OCI-M1 (cell line): ENCODE data around the gene ZBTB5.
A peak's percentile ranks its signal among the peaks of the same experiment; 100 is the strongest.
"Not testable (repeated sequence)": the region's sequence is repeated elsewhere in the genome, so short reads cannot be mapped to it uniquely, and the experiment has no call there.

Experiments
- DNase-seq: peaks from one replicate; lab custom pipeline; 2025; lab: John Stamatoyannopoulos, UW

Gene ZBTB5

DNA sequence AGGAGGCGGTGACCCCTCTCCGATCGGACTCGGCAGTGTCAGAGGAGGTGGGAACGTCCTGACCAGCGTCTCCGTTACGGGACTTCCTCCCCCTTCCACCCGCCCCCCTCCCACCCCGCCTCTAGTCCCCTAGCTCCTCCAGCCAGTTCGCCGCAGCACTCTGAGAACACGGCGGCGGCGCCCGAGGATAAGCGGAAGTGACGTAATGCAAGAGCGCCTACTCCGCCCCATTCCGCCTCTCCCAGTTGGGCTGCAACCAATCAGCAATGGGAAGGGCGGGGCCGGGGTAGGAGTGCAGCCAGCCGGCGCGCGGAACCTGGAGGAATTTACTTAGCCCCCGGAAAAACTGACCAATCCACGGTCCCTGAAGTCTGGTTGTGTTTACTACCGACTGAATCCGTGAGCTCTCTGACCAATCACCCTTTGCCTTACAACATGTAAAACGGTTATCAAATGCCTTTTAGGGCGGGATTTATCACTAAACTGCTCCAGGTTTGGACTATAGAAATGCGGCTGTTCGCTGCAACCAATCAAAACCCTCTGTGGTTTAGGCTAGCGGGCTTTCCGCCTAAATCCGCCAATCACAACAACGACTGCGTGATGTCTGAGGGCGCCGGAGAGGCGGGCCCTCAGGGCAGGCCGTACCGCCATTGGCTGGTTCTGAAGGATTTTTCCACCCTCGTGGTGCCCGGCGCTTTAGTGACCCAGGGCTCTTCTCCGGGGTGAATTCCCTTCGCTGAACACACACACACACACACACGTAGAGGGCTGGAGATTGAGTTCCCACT is at the start of gene ZBTB5:
TSS of gene ZBTB5 (minus strand) at position 202 of the 788 bp plus-strand sequence. CDS start 22,899 bp downstream, outside the sequence.
- DNase-seq, result peak; percentile 100

DNA sequence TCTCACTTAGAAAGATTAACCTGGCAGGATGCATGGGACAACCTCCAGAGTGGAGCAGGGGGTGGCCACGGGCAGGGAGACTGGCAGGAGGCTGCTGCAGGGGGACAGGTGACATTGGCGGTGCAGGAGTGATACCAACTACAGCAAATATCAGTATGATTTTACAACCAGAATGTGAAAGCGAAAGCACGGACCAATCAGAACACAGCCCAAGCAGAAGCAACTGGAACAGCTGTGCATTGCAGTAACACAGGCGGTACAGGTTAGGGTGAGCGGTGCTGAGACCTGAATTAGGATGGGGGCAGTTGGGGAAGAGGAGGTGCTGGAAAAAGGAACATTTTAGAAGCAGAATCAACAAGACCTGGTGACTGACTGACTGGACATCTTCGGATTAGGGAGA is 49.7 kb upstream of the ZBTB5 start:
- no peak for DNase-seq

- DNase-seq, result not testable (repeated sequence)
Observed at GRCh38 chr9:37514415-37514814, 49.2 kb upstream of the ZBTB5 start.

DNA sequence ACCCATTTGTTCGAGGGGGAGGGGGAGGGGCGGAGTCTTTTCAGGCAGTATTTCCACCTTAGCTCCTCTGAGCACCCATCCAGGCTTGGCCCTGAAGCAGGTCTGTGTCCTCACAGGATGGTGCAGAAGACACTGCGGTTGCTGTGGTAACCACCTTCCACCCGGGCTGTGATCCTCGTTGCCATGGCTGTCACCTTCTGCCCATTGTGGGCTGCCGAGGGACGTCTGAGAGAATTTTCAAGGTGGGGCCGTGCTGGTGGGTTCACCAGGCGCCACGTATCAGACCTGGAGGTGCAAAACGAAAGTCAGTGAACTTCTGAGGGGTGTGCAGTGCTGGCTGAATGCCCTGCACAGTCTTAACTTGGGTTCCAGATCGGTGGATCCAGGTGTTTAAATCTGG is 47.2 kb upstream of the ZBTB5 start:
- no peak for DNase-seq

DNA sequence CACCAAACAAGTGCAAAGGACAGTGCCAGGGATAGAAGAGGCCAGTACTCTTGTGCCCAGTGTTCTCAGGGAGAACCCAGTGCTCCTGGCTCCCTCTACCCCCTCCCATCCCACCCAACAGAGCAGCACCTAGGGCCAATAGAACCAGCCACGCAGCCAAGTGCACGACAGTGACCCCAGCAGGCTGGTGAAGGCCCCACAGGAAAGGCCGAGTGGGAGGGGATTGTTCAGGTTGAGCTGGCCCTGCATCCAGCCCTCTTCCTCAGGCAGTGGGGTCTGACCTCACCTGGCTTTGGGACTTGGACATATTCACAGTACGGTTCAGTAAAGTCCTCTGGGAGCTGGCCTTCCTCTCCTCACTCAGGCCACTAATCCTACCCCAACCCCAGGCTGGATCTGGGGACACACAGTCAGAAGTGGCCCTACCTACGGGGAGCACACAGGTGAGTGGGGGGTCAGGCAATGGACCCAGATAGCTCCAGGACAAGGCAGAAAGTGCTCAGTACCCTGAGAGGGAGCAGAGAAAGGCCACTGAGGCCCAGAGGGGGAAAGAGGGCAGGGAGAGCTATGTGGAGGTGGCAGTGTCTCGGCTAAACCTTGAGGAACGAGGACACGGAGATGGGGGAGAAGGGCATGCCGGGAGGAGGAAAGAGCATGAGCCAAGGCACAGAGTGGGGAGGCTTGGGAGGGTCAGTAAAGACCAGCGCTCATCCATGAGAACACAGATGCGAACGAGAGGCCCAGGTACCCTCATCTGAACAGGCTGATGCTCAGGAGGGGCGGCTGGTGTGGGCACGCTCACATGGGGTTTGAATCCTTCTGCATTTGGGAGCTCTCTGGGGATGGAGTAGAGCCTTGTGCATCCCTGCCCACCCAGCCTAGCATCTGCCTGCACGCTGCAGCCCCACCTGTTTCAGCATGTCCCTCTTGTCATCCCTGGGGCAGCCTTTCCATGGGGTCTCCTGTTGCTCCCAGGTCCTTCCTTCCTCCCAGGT is 46.1 kb upstream of the ZBTB5 start:
- DNase-seq, result no peak

GRCh38 chr9:37510053-37510452 is 44.8 kb upstream of the ZBTB5 start:
- DNase-seq, result not testable (repeated sequence)

DNA sequence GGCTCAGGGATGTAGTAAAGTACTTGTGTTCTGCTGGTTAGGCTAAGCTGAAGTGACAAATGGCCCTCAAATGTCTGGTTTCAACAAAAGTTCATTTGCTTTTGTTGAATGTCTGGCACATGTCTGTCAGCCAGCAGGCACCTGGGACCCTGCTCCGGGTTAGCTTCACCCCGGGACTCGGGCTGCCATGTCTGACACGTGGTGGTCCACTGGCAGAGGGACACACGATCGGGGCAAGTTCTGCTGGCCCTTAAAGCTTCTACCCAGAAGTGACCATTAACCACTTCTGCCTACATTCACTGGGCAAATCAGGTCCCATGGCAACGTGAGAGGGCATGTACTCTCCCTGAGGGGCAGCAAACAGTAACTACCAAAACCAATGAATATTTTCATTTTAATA is 44.3 kb upstream of the ZBTB5 start:
- no peak for DNase-seq

- no peak for DNase-seq
Observed at GRCh38 chr9:37508834-37509206, 43.6 kb upstream of the ZBTB5 start.

- DNase-seq, result no peak
Observed at GRCh38 chr9:37508135-37508833, 43.0 kb upstream of the ZBTB5 start.

DNA sequence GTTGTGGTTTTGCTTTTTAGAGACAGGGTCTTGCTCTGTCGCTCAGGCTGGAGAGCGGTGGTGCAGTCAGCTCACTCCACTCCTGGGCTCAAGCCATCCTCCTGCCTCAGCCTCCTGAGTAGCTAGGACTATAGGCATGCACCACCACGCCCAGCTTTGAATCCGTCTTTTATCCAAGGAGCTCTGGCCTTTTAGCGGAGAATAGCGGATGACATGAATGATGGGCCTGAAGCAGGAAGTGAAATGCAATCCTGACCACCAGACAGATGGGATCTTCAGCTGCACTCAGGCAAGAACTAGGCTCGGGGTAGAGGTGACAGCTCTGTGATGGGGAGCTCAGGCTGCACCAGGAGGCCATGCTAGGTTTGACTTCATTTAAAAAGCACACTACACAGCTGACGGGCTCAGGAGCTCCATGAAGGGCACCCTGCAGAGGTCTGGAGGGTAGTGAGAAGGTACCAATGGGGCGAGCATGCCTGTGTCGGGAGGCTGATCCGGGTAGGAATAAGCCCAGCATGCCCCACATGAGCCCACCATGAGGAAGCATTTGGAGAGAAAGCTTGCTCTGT is 42.4 kb upstream of the ZBTB5 start:
- DNase-seq, result no peak

DNA sequence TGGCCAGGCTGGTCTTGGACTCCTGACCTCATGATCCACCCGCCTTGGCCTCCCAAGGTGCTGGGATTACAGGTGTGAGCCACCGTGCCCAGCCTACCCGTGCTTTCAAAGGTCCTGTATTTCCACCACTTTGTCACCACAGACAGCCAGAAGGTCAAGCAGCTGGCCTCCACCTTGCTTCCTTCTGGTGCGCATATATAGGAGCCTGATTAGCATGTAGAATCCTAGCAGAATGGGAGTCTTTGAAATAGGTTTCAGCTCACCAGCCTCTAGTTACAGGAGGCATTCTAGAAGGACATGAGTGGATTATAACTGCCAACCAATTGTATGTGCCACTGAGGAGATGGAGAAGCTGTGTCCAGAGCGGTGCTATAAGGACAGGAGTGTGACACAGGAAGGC is 39.4 kb upstream of the ZBTB5 start:
- DNase-seq, result no peak

DNA sequence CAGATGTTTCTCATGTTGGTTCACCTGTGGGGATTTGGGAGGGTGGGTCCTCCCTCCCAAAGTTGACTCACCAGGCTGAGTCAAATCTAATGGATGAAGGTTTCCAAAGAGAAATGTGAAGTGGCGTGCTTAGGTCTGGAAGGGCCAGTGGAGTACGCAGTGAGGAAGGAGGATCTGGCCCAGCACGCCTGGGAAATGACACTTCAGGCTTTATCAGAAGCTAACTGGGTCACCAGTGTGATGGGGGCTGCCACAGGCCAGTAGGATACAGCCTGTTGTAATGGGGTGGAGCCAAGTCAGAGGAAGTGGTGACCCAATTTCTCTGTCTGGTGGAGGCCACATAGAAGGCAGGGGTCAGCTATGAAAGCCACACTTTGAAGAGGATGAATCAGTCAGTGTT is 38.5 kb upstream of the ZBTB5 start:
- no peak for DNase-seq

- DNase-seq, result no peak
Observed at GRCh38 chr9:37501957-37502596, 36.8 kb upstream of the ZBTB5 start.

DNA sequence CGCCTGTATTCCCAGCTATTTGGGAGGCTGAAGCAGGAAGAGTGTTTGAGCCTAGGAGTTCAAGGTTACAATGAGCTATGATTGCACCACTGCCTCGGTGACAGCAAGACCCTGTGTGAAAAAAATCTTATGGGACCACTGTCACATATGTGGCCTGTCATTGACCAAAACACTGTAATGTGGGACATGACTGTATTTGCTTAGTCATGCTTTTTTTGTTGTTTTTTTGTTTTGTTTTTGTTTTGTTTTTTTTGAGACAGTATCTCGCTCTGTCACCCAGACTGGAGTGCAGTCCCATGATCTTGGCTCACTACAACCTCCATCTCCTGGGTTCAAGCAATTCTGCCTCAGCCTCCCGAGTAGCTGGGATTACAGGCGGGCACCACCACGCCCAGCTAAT is 34.0 kb upstream of the ZBTB5 start:
- DNase-seq, result no peak

- DNase-seq, result no peak
Observed at GRCh38 chr9:37498457-37498856, 33.2 kb upstream of the ZBTB5 start.

DNA sequence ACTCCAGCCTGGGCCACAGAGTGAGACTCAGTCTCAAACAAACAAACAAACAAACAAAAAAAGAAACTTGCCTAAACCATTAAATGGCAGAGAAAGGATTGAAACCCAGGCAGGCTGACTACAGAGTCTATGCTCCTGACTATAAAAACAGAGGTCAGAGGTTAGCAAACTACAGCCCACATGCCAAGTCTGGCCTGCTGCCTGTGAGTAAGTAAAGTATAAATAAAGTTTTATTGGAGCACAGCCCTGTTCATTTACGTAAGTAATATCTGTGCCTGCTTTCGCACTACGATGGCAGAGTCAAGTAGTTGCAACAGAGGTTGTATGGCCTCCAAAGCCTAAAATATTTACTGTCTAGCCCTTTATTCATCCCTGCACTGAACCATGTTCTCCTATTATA is 32.1 kb upstream of the ZBTB5 start:
- no peak for DNase-seq

DNA sequence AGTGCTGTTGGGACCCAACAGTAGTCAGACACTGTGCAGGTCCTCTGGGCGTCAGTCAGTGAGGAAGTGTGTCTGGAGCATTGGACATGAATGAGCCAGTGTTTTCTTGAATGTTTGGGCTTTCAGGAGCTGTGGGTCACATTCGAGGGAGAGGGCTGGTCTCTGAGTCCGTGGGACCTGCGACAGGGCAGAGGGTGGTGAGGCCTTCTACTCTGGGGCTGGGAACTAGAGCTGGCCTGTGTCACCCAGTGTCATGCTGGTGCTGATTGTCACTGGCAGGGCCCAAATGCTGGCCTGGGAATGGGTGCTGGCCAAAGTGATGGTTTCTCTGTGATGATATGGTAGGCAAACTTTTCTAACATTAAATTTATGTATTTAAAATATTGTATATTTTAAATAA is 30.8 kb upstream of the ZBTB5 start:
- DNase-seq, result no peak

GRCh38 chr9:37495571-37495970 is 30.3 kb upstream of the ZBTB5 start:
- DNase-seq, result no peak

GRCh38 chr9:37491939-37492338 is 26.7 kb upstream of the ZBTB5 start:
- no peak for DNase-seq

GRCh38 chr9:37486616-37487548 is 21.6 kb upstream of the ZBTB5 start:
- DNase-seq, result no peak

GRCh38 chr9:37486256-37486615 is 21.0 kb upstream of the ZBTB5 start:
- DNase-seq, result no peak
